Measurements from ENCODE around the gene ZXDC.

The ZXDC gene

GRCh38 chr3:126449621-126450051 is 26.1 kb downstream of the ZXDC start:
- no peak for TF ChIP-seq POLR2AphosphoS5 (IDR thresholded peaks at IDR 0.05; ENCODE audit: low read depth, low read length)
- TF ChIP-seq TAF1 (IDR thresholded peaks at IDR 0.05; ENCODE audit: low read depth, low read length): no peak
- TF ChIP-seq POLR2A (IDR thresholded peaks at IDR 0.05; ENCODE audit: low read depth, low read length): no peak
- no peak for TF ChIP-seq POU2F2 (IDR thresholded peaks at IDR 0.05; ENCODE audit: low read depth, low read length)
- TF ChIP-seq PAX5 (IDR thresholded peaks at IDR 0.05; ENCODE audit: insufficient read depth, low read length, severe bottlenecking): no peak
- TF ChIP-seq SPI1 (IDR thresholded peaks at IDR 0.05; ENCODE audit: low read depth, low read length): no peak
- DNase-seq (ENCODE audit: insufficient read length, low spot score) (no peak), FAIRE-seq (no peak)

- no peak for TF ChIP-seq TAF1 (IDR thresholded peaks at IDR 0.05; ENCODE audit: low read depth, low read length)
- TF ChIP-seq POU2F2 (IDR thresholded peaks at IDR 0.05; ENCODE audit: low read depth, low read length): no peak
- TF ChIP-seq PAX5 (IDR thresholded peaks at IDR 0.05; ENCODE audit: insufficient read depth, low read length, severe bottlenecking): no peak
- no peak for TF ChIP-seq SPI1 (IDR thresholded peaks at IDR 0.05; ENCODE audit: low read depth, low read length)
- no peak for TF ChIP-seq POLR2A (IDR thresholded peaks at IDR 0.05; ENCODE audit: low read depth, low read length)
- no peak for TF ChIP-seq POLR2AphosphoS5 (IDR thresholded peaks at IDR 0.05; ENCODE audit: low read depth, low read length)
- FAIRE-seq (no peak), DNase-seq (ENCODE audit: insufficient read length, low spot score) (no peak)
Observed at GRCh38 chr3:126448893-126449180, 26.9 kb downstream of the ZXDC start.

GRCh38 chr3:126448136-126448892 is 27.4 kb downstream of the ZXDC start:
- no peak for TF ChIP-seq TAF1 (IDR thresholded peaks at IDR 0.05; ENCODE audit: low read depth, low read length)
- no peak for TF ChIP-seq POLR2A (IDR thresholded peaks at IDR 0.05; ENCODE audit: low read depth, low read length)
- no peak for TF ChIP-seq POU2F2 (IDR thresholded peaks at IDR 0.05; ENCODE audit: low read depth, low read length)
- no peak for TF ChIP-seq PAX5 (IDR thresholded peaks at IDR 0.05; ENCODE audit: insufficient read depth, low read length, severe bottlenecking)
- no peak for TF ChIP-seq POLR2AphosphoS5 (IDR thresholded peaks at IDR 0.05; ENCODE audit: low read depth, low read length)
- TF ChIP-seq SPI1 (IDR thresholded peaks at IDR 0.05; ENCODE audit: low read depth, low read length): no peak
- DNase-seq (ENCODE audit: insufficient read length, low spot score): no peak
- no peak for FAIRE-seq

- DNase-seq (ENCODE audit: insufficient read length, low spot score): no peak
- FAIRE-seq: no peak
- TF ChIP-seq POU2F2 (IDR thresholded peaks at IDR 0.05; ENCODE audit: low read depth, low read length) (no peak), POLR2AphosphoS5 (IDR thresholded peaks at IDR 0.05; ENCODE audit: low read depth, low read length) (no peak), PAX5 (IDR thresholded peaks at IDR 0.05; ENCODE audit: insufficient read depth, low read length, severe bottlenecking) (no peak), POLR2A (IDR thresholded peaks at IDR 0.05; ENCODE audit: low read depth, low read length) (no peak), TAF1 (IDR thresholded peaks at IDR 0.05; ENCODE audit: low read depth, low read length) (no peak), SPI1 (IDR thresholded peaks at IDR 0.05; ENCODE audit: low read depth, low read length) (no peak)
Observed at GRCh38 chr3:126447456-126448106, 28.1 kb downstream of the ZXDC start.

GRCh38 chr3:126446791-126447190 is 28.9 kb downstream of the ZXDC start:
- no peak for TF ChIP-seq SPI1 (IDR thresholded peaks at IDR 0.05; ENCODE audit: low read depth, low read length)
- TF ChIP-seq TAF1 (IDR thresholded peaks at IDR 0.05; ENCODE audit: low read depth, low read length): no peak
- TF ChIP-seq POU2F2 (IDR thresholded peaks at IDR 0.05; ENCODE audit: low read depth, low read length): no peak
- no peak for TF ChIP-seq POLR2AphosphoS5 (IDR thresholded peaks at IDR 0.05; ENCODE audit: low read depth, low read length)
- TF ChIP-seq POLR2A (IDR thresholded peaks at IDR 0.05; ENCODE audit: low read depth, low read length): no peak
- no peak for TF ChIP-seq PAX5 (IDR thresholded peaks at IDR 0.05; ENCODE audit: insufficient read depth, low read length, severe bottlenecking)
- FAIRE-seq: no peak
- no peak for DNase-seq (ENCODE audit: insufficient read length, low spot score)

GRCh38 chr3:126446301-126446700 is 29.4 kb downstream of the ZXDC start:
- FAIRE-seq (no peak), DNase-seq (ENCODE audit: insufficient read length, low spot score) (no peak)
- TF ChIP-seq TAF1 (IDR thresholded peaks at IDR 0.05; ENCODE audit: low read depth, low read length) (no peak), POLR2A (IDR thresholded peaks at IDR 0.05; ENCODE audit: low read depth, low read length) (no peak), POU2F2 (IDR thresholded peaks at IDR 0.05; ENCODE audit: low read depth, low read length) (no peak), POLR2AphosphoS5 (IDR thresholded peaks at IDR 0.05; ENCODE audit: low read depth, low read length) (no peak), PAX5 (IDR thresholded peaks at IDR 0.05; ENCODE audit: insufficient read depth, low read length, severe bottlenecking) (no peak), SPI1 (IDR thresholded peaks at IDR 0.05; ENCODE audit: low read depth, low read length) (no peak)

GRCh38 chr3:126445506-126445905 is 30.2 kb downstream of the ZXDC start:
- TF ChIP-seq POU2F2 (IDR thresholded peaks at IDR 0.05; ENCODE audit: low read depth, low read length) (no peak), POLR2A (IDR thresholded peaks at IDR 0.05; ENCODE audit: low read depth, low read length) (no peak), TAF1 (IDR thresholded peaks at IDR 0.05; ENCODE audit: low read depth, low read length) (no peak)
- no peak for FAIRE-seq
- DNase-seq (ENCODE audit: insufficient read length, low spot score): no peak

- TF ChIP-seq POU2F2 (IDR thresholded peaks at IDR 0.05; ENCODE audit: low read depth, low read length): no peak
- no peak for TF ChIP-seq TAF1 (IDR thresholded peaks at IDR 0.05; ENCODE audit: low read depth, low read length)
- TF ChIP-seq POLR2A (IDR thresholded peaks at IDR 0.05; ENCODE audit: low read depth, low read length): no peak
- no peak for TF ChIP-seq PAX5 (IDR thresholded peaks at IDR 0.05; ENCODE audit: insufficient read depth, low read length, severe bottlenecking)
- TF ChIP-seq POLR2AphosphoS5 (IDR thresholded peaks at IDR 0.05; ENCODE audit: low read depth, low read length): no peak
- no peak for TF ChIP-seq SPI1 (IDR thresholded peaks at IDR 0.05; ENCODE audit: low read depth, low read length)
- DNase-seq (ENCODE audit: insufficient read length, low spot score): no peak
- no peak for FAIRE-seq
Observed at GRCh38 chr3:126442856-126443242, 32.8 kb downstream of the ZXDC start.

GRCh38 chr3:126442094-126442855 is 33.4 kb downstream of the ZXDC start:
- TF ChIP-seq POLR2AphosphoS5 (IDR thresholded peaks at IDR 0.05; ENCODE audit: low read depth, low read length) (no peak), PAX5 (IDR thresholded peaks at IDR 0.05; ENCODE audit: insufficient read depth, low read length, severe bottlenecking) (no peak), SPI1 (IDR thresholded peaks at IDR 0.05; ENCODE audit: low read depth, low read length) (no peak), POU2F2 (IDR thresholded peaks at IDR 0.05; ENCODE audit: low read depth, low read length) (no peak), TAF1 (IDR thresholded peaks at IDR 0.05; ENCODE audit: low read depth, low read length) (no peak), POLR2A (IDR thresholded peaks at IDR 0.05; ENCODE audit: low read depth, low read length) (no peak)
- no peak for DNase-seq (ENCODE audit: insufficient read length, low spot score)
- no peak for FAIRE-seq

Measured in GM12891 (cell line).